Activated CD4-positive, CD25-positive, alpha-beta regulatory T cell treated with anti-CD3 and anti-CD28 coated beads, Interleukin-2, amount 50 U/mL, for 24 hours (primary cell): ENCODE data around the gene GLI2.

ENCODE experiments used
- ATAC-seq, 2 donors: fragments of 150-1000 bp; cut with Tn5 transposase; one replicate each; pipeline ENCODE4 v1.10.0; 2021; ENCODE audit warnings: mild to moderate bottlenecking in 1 of 2, moderate library complexity in 1 of 2

The GLI2 gene

DNA sequence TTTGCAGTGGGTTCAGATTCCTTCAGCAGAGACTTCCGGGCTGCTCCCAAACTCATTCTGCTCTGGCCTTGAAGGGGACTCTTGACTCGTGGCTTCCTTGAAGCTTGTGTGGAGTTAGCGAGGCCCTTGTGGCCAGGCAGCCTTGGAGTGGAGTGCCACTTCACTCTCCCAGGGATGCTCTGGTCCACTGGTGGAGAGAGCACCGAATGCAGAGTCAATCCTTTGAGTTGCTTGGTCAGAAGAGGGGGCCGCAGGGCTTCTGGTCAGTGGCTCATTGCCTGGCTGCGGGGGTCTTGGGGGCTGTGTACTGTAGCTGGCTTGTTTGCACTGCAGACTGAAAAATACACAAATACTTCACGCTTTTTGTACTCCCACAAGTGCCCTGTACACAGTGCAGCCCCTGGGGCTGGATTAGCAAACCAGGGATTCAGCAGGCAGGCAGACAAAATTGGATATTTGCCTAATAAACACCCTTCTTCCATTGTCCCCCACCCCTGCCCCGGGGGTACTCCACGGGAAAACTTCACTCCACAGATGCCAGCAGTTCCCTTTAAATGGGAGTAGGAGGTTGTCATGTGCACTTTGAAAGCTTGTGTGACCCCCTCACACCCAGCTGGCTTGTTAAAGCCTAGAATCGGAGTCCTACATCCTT, 3.2 kb downstream of the GLI2 start:
- ATAC-seq: no peak

- ATAC-seq: no peak
Measured at GRCh38 chr2:120739438-120740090, 3.9 kb downstream of the GLI2 start.

DNA sequence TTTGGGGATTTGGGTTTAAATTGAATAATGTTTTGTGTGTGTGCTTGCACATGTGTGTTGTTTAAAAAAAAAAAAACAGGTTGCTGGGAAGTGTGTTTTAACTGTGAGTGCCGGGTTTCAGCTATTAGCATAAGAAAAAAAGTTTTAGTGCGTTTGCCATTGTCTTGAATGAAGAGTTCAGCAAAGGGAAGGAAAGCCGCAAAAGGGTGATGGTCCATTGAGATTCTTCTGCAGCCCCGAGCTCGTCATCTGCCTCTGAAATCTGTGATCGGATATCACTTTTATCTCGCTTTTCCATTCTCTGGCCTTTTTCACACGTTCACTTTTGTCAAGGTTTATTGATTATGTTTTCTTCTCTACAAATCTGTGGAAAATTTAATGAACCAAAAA, 4.7 kb downstream of the GLI2 start:
- ATAC-seq: no peak

DNA sequence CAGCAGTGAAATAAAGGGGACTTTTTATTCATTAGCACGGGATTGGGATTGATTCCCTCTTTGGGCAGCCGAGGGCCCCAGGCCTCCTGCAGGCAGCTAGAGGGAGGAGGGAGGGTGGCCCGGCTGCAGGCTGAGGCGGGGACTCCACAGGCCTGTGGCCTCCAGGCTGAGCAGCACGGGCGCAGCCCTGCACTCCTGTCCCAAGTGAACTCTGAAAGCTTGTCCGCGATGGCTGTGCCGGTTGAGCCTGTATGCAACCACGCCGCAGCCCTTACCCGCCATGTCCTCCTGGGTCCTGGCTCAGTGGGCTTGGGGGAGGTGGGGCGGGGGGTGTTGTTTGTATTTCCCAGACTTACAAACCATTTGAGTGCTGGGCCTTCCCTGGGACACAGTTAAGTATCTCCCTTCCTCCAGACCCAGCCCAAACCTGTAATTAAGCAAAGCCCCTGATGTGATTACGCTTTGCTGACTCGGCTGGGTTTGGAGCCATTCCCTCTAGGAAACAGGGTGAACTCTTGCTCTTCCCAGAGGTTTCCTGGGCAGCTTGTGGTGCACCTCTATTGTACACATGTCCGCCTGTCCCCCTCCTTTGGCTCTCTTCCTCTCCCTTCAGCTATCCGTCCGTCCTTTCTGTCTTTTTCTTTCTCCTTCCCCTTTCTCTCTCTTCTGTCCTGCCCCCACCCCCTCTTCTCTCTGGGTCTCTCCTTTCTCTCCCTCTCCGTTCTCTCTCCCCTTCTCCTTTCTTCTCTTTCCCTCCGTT, 5.3 kb downstream of the GLI2 start:
- no peak for ATAC-seq

- no peak for ATAC-seq
Measured at GRCh38 chr2:120741571-120742561, 6.2 kb downstream of the GLI2 start.

DNA sequence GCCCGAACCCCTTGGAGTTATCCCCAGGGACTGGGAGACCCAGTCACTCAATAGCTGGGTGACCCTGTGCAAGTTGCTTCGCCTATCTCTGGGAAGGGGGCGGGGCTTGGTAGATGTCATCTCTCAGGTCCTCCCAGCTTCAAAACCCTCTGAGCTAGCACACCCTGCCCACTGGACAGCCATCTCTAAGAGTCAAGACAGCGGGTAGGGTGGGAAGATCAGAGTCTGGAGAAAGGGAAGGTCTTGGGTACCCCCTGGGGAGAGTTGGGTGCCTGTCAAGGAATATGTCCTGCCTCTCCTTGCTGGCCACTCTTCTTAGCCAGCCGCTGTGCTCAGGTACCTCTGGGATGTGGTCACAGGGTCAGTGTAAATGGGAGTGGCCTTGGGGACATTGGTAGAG, 8.0 kb downstream of the GLI2 start:
- no peak for ATAC-seq

DNA sequence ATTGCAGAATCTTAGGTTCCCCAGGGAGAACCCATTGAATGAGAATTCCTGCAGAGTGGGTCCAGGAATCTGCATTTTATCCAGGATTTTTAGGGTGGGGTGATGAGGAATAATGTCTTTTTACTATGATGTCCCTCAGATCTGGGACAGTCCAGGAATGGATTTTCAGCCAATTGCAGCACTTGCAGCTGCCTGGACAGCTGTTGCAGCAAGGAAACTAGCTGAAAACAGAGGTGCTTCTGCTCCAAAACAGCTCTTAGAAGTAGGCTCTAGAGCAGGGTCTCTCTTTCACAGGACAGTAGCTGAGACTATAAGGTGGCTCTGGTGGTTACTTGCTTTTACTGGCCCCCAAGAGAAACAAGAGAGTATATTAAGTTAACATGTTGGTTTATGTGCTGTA, 9.1 kb downstream of the GLI2 start:
- no peak for ATAC-seq

DNA sequence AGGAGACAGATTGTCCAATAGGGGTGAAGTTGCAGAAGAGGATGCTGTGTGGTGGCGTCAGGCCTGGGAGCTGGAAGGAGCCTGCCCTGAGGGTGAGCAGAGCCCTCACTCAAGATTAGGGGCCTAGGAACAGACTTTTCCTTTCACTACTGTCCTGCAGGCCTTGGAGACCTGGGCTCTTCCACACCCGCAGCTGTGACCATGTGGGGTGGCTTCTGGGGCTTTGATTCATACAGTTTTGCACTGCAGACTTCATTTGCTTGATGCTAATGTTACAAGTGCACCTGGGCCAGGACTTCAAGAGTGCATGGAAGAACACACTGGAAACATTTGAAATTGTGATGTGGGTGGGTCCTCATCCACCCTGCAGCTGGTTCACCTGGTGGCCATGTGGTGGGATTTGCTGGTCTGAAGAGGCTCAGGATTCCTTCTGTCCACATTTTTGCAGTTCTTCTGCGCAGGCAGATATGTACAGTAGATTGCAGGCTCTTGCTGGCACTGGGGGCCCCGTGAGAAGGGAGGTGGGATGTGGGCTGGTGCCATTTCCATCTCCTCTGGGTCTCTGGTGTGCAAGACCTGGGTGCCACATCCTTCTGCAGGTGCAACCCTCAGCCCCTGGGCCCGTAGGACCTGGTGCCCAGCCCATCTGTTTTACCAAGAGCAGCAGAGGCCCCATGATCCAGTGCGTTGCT, 9.9 kb downstream of the GLI2 start:
- ATAC-seq: no peak

- no peak for ATAC-seq
Measured at GRCh38 chr2:120746144-120746543, 10.5 kb downstream of the GLI2 start.

DNA sequence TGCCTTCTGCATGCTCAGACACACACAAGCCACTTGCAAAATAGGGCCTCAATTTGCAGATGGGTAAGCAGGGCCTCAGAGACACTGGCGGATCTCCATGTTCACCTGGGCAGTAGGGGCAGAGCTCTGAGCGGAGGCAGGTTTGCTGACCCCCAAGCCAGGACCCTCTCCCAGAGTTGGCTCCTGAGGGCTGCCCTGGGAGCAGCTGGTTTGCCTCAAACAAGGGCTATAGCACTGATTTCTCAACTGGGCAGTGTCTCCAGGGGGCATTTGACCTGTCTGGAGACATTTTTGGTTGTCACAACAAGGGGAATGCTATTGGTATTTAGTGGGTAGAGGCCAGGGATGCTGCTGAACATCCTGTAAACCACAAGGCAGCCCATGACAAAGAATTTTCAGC, 11.6 kb downstream of the GLI2 start:
- no peak for ATAC-seq

DNA sequence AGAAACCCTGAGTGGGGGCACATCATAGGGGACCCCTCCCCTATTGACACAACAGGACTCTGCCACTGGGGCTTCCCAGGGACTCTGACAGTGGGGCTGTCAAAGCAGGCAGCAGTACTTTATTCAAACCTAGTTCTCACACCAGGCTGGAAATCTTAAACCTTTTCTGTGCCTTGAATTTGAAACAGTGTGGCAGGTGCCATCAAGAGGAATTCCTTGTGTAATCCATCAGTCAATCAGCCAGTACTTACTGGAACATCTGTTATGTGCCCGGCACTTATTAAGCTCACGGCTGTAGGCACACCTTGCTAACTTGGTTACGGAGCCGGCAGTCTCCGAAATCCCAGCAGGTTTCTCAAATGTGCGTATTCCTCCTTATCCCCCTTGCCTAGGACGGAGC, 12.0 kb downstream of the GLI2 start:
- no peak for ATAC-seq

DNA sequence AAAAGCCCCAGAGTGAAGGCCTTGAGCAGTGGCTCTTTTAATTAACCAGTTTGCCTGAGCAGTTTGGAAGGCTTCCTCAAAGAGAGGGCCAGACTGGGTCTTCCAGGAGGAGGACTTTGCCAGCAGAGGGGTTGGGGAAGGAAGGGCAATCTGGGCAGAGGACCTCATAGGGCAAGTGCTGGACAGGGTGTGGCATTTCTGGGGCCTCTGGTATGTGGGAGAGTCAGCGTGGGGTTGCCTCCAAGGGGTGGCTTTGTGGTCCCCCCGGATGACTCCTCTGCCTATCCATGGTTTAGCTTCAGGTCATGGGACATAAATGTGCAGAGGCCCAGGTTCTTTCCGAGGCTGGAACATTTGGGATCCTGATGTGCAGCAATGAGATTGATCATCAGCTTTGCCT, 12.6 kb downstream of the GLI2 start:
- ATAC-seq: no peak

- ATAC-seq: no peak
Measured at GRCh38 chr2:120748741-120749140, 13.1 kb downstream of the GLI2 start.

GRCh38 chr2:120749506-120750431, 14.1 kb downstream of the GLI2 start:
- ATAC-seq: no peak

- no peak for ATAC-seq
Measured at GRCh38 chr2:120750488-120751210, 15.0 kb downstream of the GLI2 start.

DNA sequence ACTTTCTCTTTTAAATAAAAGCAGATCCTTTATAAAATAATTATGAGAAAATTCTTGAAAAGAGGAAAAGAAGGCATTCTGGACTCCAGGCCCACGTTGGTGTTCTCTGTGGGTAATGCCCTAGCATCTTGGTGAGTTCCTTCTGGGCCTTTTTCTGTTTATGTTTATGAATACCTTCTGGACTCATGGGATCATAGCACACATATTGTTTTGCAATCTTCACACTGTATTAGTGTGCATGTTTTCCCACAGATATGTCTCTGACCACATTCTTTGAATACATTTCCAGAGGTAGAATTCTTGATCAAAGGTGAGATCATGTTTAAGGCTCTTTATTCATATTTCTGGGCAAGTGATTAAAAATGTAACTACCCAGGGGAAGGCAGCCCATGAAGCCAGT, 15.9 kb downstream of the GLI2 start:
- ATAC-seq: no peak

DNA sequence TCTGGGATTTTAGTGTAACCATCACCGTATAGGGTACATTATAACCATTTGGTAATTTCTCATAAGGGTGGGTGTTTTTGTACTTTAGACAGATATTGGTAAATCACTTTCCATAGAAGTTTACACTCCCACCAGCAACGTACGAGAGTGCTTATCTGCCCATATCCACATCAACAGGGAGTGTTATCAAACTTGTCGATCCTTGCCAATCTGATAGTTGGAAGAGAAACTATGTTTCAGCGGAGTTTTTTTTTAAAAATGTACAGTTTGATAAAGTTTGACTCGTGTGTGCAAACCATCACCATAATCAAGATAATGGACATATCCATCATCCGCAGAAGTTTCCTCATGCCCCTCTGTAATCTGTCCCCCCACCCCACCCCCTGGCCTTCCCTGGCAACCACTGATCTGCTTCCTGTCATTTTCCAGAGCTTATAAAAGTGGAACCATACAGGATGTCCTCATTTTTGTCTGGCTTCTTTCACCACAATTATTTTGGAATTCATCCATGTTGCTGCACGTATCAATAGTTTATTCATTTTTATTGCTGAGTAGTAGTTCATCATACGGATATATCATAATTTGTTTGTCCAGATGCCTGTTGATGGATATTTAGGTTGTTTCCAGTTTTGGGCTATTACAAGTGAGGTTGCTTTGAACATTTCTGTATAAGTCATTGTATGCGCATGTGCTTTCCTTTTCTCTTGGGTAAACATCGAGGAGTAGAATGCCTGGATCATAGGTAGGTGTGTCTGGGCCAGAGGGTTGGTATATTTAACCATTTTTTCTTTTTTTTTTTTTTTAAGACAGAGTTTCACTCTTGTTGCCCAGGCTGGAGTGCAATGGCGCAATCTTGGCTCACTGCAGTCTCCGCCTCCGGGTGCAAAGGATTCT, 18.6 kb downstream of the GLI2 start:
- no peak for ATAC-seq

GRCh38 chr2:120758181-120759144, 22.8 kb downstream of the GLI2 start:
- ATAC-seq: no peak
